Measurements from ENCODE around the gene KRTAP19-8. TPM values are rescaled to one million over a fixed set of nuclear protein-coding genes. Genes with fewer than 3 reads are reported as not detected.

The KRTAP19-8 gene
- total RNA-seq = not detected in 2 replicates

GRCh38 chr21:31038376-31038775 lies at the start of gene KRTAP19-8:
KRTAP19-8 (minus strand) TSS chr21:31038476; CDS start chr21:31038443, 33 bp downstream.

Other genes with a start within 250 kb of the KRTAP19-8 start
- not detected in 2 replicates for gene KRTAP8-1, start 225.2 kb downstream of the KRTAP19-8 start, total RNA-seq
- gene KRTAP7-1, start 208.7 kb downstream of the KRTAP19-8 start, total RNA-seq = not detected in 2 replicates
- not detected in 2 replicates for gene KRTAP11-1, start 156.9 kb downstream of the KRTAP19-8 start, total RNA-seq

Measured in airway epithelial cell (primary cell).